WTC11 (cell line): ENCODE data around the gene FMNL2. TPM values are rescaled to one million over a fixed set of nuclear protein-coding genes. Genes with fewer than 3 reads are reported as not detected.

ENCODE experiments used
- ATAC-seq: fragments of 200-7000 bp; cut with Tn5 transposase; 2 replicates; pipeline ENCODE4 v1.10.0; 2021; ENCODE audit warnings: mild to moderate bottlenecking, moderate library complexity
- CTCF ChIA-PET: fragments of 300-600 bp; sonication (Branson Sonifier 250); formaldehyde crosslinking; loops from one replicate; lab custom pipeline; 2021; ENCODE audit warnings: antibody characterized with exemption; lab: Charles Lee
- POLR2A ChIA-PET: fragments of 350-600 bp; sonication (Branson Sonifier 250); formaldehyde crosslinking; loops from one replicate; lab custom pipeline; 2021; ENCODE audit warnings: antibody characterized with exemption; lab: Charles Lee
- DNase-seq: peaks from one replicate; pipeline ENCODE4 v3.0.0; 2021; ENCODE audit warnings: low spot score
- H3K27ac Mint-ChIP-seq: 2 replicates; pipeline ENCODE4 v1.8.0; 2021; ENCODE audit warnings: mixed read lengths
- H3K27me3 Mint-ChIP-seq: 2 replicates; pipeline ENCODE4 v1.8.0; 2021; ENCODE audit warnings: low read depth, mild to moderate bottlenecking, moderate library complexity, mixed read lengths
- H3K36me3 Mint-ChIP-seq: 2 replicates; pipeline ENCODE4 v1.8.0; 2021; ENCODE audit warnings: mixed read lengths
- H3K4me1 Mint-ChIP-seq: 2 replicates; pipeline ENCODE4 v1.8.0; 2022; ENCODE audit warnings: mixed read lengths
- H3K4me3 Mint-ChIP-seq: 2 replicates; pipeline ENCODE4 v1.8.0; 2021; ENCODE audit warnings: mild to moderate bottlenecking, moderate library complexity, mixed read lengths
- H3K9me3 Mint-ChIP-seq: 2 replicates; pipeline ENCODE4 v1.8.0; 2021; ENCODE audit warnings: mixed read lengths
- ARID4B ChIP-seq: sonication (generic); formaldehyde crosslinking; IDR thresholded peaks from 2 replicates; pipeline ENCODE4 v1.8.0; 2023; ENCODE audit warnings: missing genetic modification reagents, mild to moderate bottlenecking, borderline replicate concordance
- ATF2 ChIP-seq: sonication (generic); formaldehyde crosslinking; IDR thresholded peaks from 2 replicates; pipeline ENCODE4 v1.8.1; 2022; ENCODE audit warnings: low read depth, missing genetic modification reagents, borderline replicate concordance
- FOXP4 ChIP-seq: sonication (generic); formaldehyde crosslinking; IDR thresholded peaks from 2 replicates; pipeline ENCODE4 v1.8.0; 2022; ENCODE audit warnings: mild to moderate bottlenecking, missing genetic modification reagents
- IRF1 ChIP-seq: sonication (generic); formaldehyde crosslinking; IDR thresholded peaks from 2 replicates; pipeline ENCODE4 v1.8.0; 2023; ENCODE audit warnings: missing genetic modification reagents
- IRF2 ChIP-seq: sonication (generic); formaldehyde crosslinking; IDR thresholded peaks from 2 replicates; pipeline ENCODE4 v1.8.0; 2022; ENCODE audit warnings: low read depth, missing genetic modification reagents, borderline replicate concordance
- MXD4 ChIP-seq: fragments of 250-450 bp; sonication (Bioruptor Pico); IDR thresholded peaks from 2 replicates; pipeline ENCODE4 v1.8.0; 2021; ENCODE audit warnings: mild to moderate bottlenecking, moderate library complexity, borderline replicate concordance
- MYBL2 ChIP-seq: sonication (generic); formaldehyde crosslinking; IDR thresholded peaks from 2 replicates; pipeline ENCODE4 v1.8.1; 2023; ENCODE audit warnings: mild to moderate bottlenecking, moderate library complexity, missing genetic modification reagents
- NFE2L1 ChIP-seq: sonication (generic); formaldehyde crosslinking; IDR thresholded peaks from 2 replicates; pipeline ENCODE4 v1.8.1; 2023; ENCODE audit warnings: missing genetic modification reagents
- NR3C1 ChIP-seq: sonication (generic); formaldehyde crosslinking; conservative IDR thresholded peaks from 2 replicates; pipeline ENCODE4 v1.8.1; 2023; ENCODE audit warnings: low read depth, mild to moderate bottlenecking, missing genetic modification reagents
- SMAD3 ChIP-seq: sonication (generic); formaldehyde crosslinking; IDR thresholded peaks from 2 replicates; pipeline ENCODE4 v1.8.0; 2022; ENCODE audit warnings: missing genetic modification reagents, mild to moderate bottlenecking, borderline replicate concordance
- SMAD4 ChIP-seq: sonication (generic); formaldehyde crosslinking; IDR thresholded peaks from 2 replicates; pipeline ENCODE4 v1.8.0; 2022; ENCODE audit warnings: mild to moderate bottlenecking, missing genetic modification reagents
- SOX15 ChIP-seq: fragments of 250-450 bp; sonication (Bioruptor Pico); IDR thresholded peaks from 2 replicates; pipeline ENCODE4 v1.9.0; 2021; ENCODE audit warnings: mild to moderate bottlenecking
- SP1 ChIP-seq: sonication (generic); formaldehyde crosslinking; conservative IDR thresholded peaks from 2 replicates; pipeline ENCODE4 v1.8.1; 2022; ENCODE audit warnings: missing genetic modification reagents
- TCF7 ChIP-seq: sonication (generic); formaldehyde crosslinking; IDR thresholded peaks from 2 replicates; pipeline ENCODE4 v1.8.0; 2022; ENCODE audit warnings: mild to moderate bottlenecking, low read depth, missing genetic modification reagents, moderate library complexity
- TEAD4 ChIP-seq: sonication (generic); formaldehyde crosslinking; IDR thresholded peaks from 2 replicates; pipeline ENCODE4 v1.8.0; 2022; ENCODE audit warnings: mild to moderate bottlenecking, missing genetic modification reagents
- USF1 ChIP-seq: sonication (generic); formaldehyde crosslinking; IDR thresholded peaks from 2 replicates; pipeline ENCODE4 v1.8.0; 2022; ENCODE audit warnings: mild to moderate bottlenecking, missing genetic modification reagents
- USF2 ChIP-seq: sonication (generic); formaldehyde crosslinking; IDR thresholded peaks from 2 replicates; pipeline ENCODE4 v1.8.1; 2023; ENCODE audit warnings: mild to moderate bottlenecking, missing genetic modification reagents, moderate library complexity
- ZBTB43 ChIP-seq: sonication (generic); formaldehyde crosslinking; IDR thresholded peaks from 2 replicates; pipeline ENCODE4 v1.8.1; 2023; ENCODE audit warnings: mild to moderate bottlenecking, missing genetic modification reagents
- ZNF138 ChIP-seq: sonication (generic); formaldehyde crosslinking; conservative IDR thresholded peaks from 2 replicates; pipeline ENCODE4 v1.8.1; 2022; ENCODE audit warnings: mild to moderate bottlenecking, moderate library complexity, missing genetic modification reagents
- ZNF263 ChIP-seq: sonication (generic); formaldehyde crosslinking; IDR thresholded peaks from 2 replicates; pipeline ENCODE4 v1.8.1; 2022; ENCODE audit warnings: low read depth, mild to moderate bottlenecking, moderate library complexity, missing genetic modification reagents
- ZNF281 ChIP-seq: sonication (generic); formaldehyde crosslinking; IDR thresholded peaks from 2 replicates; pipeline ENCODE4 v1.8.0; 2023; ENCODE audit warnings: mild to moderate bottlenecking, missing genetic modification reagents
- ZNF423 ChIP-seq: fragments of 250-450 bp; sonication (Bioruptor Pico); IDR thresholded peaks from 2 replicates; pipeline ENCODE4 v2.1.2; 2022; ENCODE audit warnings: mild to moderate bottlenecking, moderate library complexity
- ZNF671 ChIP-seq: fragments of 250-450 bp; sonication (Bioruptor Pico); IDR thresholded peaks from 2 replicates; pipeline ENCODE4 v1.8.0; 2021; ENCODE audit warnings: mild to moderate bottlenecking
- total RNA-seq: library from RNA; stranded (reverse); gene quantifications from 3 replicates; pipeline ENCODE4 v1.2.3, GENCODE V29; 2021

FMNL2 gene
- total RNA-seq, 1 experiment from 2014 or later: 43.0 TPM

GRCh38 chr2:152511981-152512380 is 177.0 kb downstream of the FMNL2 start:
- Mint-ChIP-seq H3K4me1 (peaks cover 27% of the 10 kb centered on the region), H3K4me3 (no peak overlapping the region), H3K27ac (no peak overlapping the region), H3K36me3 (no peaks in the 10 kb centered on the region), H3K9me3 (no peaks in the 10 kb centered on the region), H3K27me3 (no peaks in the 10 kb centered on the region)
- ChIA-PET POLR2A (interaction anchor here (0.5 kb wide), 1 partner anchor 104 kb away, joined by 7 read pairs; no protein-coding TSS in a partner anchor), CTCF (no interaction called here)
- DNase-seq (no peak), ATAC-seq (no peak)
- TF ChIP-seq IRF2 (CRISPR knock-in tag) (no peak), SMAD3 (CRISPR knock-in tag) (no peak), USF2 (CRISPR knock-in tag) (no peak), ZNF671 (no peak), TEAD4 (CRISPR knock-in tag) (no peak), FOXP4 (CRISPR knock-in tag) (no peak), ZNF423 (CRISPR knock-in tag) (no peak), ZBTB43 (CRISPR knock-in tag) (no peak), ATF2 (CRISPR knock-in tag) (no peak), TCF7 (no peak)

- Mint-ChIP-seq H3K36me3 (no peaks in the 10 kb centered on the region), H3K9me3 (no peaks in the 10 kb centered on the region), H3K27ac (no peak overlapping the region), H3K4me1 (peaks cover 30% of the 10 kb centered on the region), H3K27me3 (no peaks in the 10 kb centered on the region), H3K4me3 (no peak overlapping the region)
- DNase-seq: no peak
- ChIA-PET CTCF (no interaction called here), POLR2A (no interaction called here)
- no peak for ATAC-seq
- TF ChIP-seq SMAD4: no peak
- no peak for TF ChIP-seq NR3C1
- no peak for TF ChIP-seq ZNF281 (CRISPR knock-in tag)
- no peak for TF ChIP-seq MXD4 (CRISPR knock-in tag)
- no peak for TF ChIP-seq MYBL2
- no peak for TF ChIP-seq SOX15 (CRISPR knock-in tag)
- no peak for TF ChIP-seq SP1 (CRISPR knock-in tag)
- no peak for TF ChIP-seq ZNF263 (CRISPR knock-in tag)
- TF ChIP-seq USF1 (CRISPR knock-in tag): no peak
- TF ChIP-seq IRF1: no peak
- TF ChIP-seq ARID4B: no peak
- TF ChIP-seq NFE2L1 (CRISPR knock-in tag): no peak
- no peak for TF ChIP-seq ZNF138 (CRISPR knock-in tag)
Measured at GRCh38 chr2:152513029-152513428, 178.1 kb downstream of the FMNL2 start.
